PFSK-1 (cell line): Measurements from ENCODE around the gene TRAP1.

Experiments used
- FOXP2 ChIP-seq: optimal IDR thresholded peaks from 2 replicates; pipeline ENCODE3; 2011; ENCODE audit warnings: borderline replicate concordance, control low read depth, inconsistent platforms; ENCODE audit not compliant: insufficient read depth; ENCODE audit errors: extremely low read length, extremely low read depth
- POLR2AphosphoS5 ChIP-seq: IDR thresholded peaks from 2 replicates; pipeline ENCODE4 v1.6.1; 2012; ENCODE audit warnings: low read depth, mild to moderate bottlenecking, control low read depth, low read length, moderate library complexity
- SIN3A ChIP-seq: IDR thresholded peaks from 2 replicates; pipeline ENCODE4 v1.6.1; 2012; ENCODE audit warnings: mild to moderate bottlenecking, low read length, moderate library complexity, borderline replicate concordance; ENCODE audit not compliant: insufficient read depth
- TAF1 ChIP-seq: IDR thresholded peaks from 2 replicates; pipeline ENCODE4 v1.6.1; 2012; ENCODE audit warnings: low read length, control low read depth, borderline replicate concordance; ENCODE audit not compliant: insufficient read depth
- TF ChIP-seq, protein P1 (sequence below), 2 experiments: IDR thresholded peaks; 2 replicates each; pipeline versions ENCODE4 v1.6.1 to v1.8.0; 2011 to 2012; ENCODE audit warnings: low read depth in 2 of 2, low read length in 2 of 2, control low read depth in 1 of 2, inconsistent platforms in 1 of 2, mild to moderate bottlenecking in 1 of 2, moderate library complexity in 1 of 2; ENCODE audit not compliant: insufficient read depth in 1 of 2

Gene TRAP1

DNA sequence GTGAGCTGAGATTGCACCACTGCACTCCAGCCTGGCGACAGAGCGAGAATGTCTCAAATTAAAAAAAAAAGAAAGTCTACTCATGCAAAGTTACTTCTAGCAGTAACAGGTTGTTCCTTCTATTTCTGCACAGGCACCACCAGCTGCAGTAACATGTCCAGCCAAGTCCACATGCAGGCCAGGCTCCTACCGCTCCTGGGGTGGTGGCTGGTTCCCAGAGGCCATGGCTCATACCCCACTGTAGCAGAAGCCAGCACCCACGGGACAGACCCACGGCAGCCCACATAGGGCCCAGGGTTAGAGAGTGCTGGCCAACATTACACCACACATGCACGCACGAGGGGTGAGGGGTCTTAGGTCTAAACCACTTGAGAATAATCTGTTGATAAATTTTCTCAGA lies 26.7 kb upstream of the TRAP1 start:
- TF ChIP-seq FOXP2 (no peak), POLR2AphosphoS5 (no peak), TAF1 (no peak), SIN3A (no peak)
- TF ChIP-seq, protein P1, sequence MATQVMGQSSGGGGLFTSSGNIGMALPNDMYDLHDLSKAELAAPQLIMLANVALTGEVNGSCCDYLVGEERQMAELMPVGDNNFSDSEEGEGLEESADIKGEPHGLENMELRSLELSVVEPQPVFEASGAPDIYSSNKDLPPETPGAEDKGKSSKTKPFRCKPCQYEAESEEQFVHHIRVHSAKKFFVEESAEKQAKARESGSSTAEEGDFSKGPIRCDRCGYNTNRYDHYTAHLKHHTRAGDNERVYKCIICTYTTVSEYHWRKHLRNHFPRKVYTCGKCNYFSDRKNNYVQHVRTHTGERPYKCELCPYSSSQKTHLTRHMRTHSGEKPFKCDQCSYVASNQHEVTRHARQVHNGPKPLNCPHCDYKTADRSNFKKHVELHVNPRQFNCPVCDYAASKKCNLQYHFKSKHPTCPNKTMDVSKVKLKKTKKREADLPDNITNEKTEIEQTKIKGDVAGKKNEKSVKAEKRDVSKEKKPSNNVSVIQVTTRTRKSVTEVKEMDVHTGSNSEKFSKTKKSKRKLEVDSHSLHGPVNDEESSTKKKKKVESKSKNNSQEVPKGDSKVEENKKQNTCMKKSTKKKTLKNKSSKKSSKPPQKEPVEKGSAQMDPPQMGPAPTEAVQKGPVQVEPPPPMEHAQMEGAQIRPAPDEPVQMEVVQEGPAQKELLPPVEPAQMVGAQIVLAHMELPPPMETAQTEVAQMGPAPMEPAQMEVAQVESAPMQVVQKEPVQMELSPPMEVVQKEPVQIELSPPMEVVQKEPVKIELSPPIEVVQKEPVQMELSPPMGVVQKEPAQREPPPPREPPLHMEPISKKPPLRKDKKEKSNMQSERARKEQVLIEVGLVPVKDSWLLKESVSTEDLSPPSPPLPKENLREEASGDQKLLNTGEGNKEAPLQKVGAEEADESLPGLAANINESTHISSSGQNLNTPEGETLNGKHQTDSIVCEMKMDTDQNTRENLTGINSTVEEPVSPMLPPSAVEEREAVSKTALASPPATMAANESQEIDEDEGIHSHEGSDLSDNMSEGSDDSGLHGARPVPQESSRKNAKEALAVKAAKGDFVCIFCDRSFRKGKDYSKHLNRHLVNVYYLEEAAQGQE (IDR thresholded peaks at IDR 0.05; ENCODE audit: insufficient read depth in 1 of 2, low read depth in 2 of 2, low read length in 2 of 2) = no peak

DNA sequence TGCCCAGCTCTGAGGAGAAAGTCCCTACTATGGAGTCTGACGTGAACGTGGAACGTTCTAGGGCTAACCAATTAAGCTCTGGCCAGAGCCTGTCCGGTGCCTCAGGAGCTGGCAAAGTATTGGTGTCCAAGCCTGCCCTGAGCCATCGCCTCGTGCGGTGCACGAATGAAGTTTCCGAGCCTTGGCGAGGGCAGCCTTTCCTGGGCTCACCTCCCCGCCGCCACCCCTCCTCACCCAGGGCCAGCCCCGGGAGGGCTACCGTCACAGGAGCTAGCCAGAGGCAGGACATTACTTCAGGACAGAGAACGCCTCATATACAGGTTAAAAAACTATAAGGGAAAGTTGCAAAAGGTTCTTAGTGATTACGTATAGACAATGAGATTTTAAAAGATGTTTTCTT lies 23.6 kb upstream of the TRAP1 start:
- TF ChIP-seq SIN3A (no peak), FOXP2 (no peak), POLR2AphosphoS5 (no peak), TAF1 (no peak)
- TF ChIP-seq, protein P1 (IDR thresholded peaks at IDR 0.05; ENCODE audit: insufficient read depth in 1 of 2, low read depth in 2 of 2, low read length in 2 of 2) = no peak

DNA sequence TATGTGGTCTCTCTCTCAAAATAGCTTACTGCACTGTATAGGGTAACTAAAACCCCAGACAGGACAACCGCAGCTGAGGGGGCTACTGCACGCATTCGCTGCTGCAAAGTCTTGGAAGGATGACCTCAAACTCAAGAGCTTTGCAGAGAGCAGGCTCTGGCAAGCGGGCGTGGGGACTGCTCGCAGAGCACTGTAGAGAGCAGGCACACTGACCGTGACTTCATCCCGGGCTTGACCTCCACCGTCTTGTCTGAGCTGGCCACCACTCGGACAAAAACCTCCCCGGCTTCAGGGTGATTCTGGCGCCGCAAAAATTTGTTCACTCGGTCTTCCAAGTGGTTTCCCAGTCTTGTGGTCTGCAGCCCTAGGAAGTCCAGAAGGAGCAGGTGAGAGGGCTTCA lies 22.9 kb upstream of the TRAP1 start:
- TF ChIP-seq SIN3A = no peak
- no peak for TF ChIP-seq POLR2AphosphoS5
- TF ChIP-seq, protein P1 (IDR thresholded peaks at IDR 0.05; ENCODE audit: insufficient read depth in 1 of 2, low read depth in 2 of 2, low read length in 2 of 2) = no peak
- no peak for TF ChIP-seq FOXP2
- TF ChIP-seq TAF1 = no peak

DNA sequence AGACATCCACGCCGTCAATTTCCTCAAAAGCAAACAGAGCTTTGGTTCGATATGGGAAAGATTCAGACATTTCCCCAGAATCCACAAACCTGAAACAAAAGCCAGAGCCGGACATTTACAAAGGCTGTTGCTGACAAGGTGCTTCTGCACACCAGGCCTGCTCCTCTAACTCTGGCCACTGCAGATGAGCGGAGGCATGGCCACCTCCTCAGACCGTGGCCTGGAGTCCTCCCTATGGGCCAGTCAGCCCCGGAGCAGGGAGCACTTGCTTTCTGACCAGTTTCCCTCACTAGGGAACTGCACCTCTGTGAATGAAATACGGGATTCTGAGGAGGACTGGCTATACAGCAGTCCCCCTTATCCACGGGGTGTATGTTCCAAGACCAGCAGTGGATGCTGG lies 22.3 kb upstream of the TRAP1 start:
- TF ChIP-seq, protein P1 (IDR thresholded peaks at IDR 0.05; ENCODE audit: insufficient read depth in 1 of 2, low read depth in 2 of 2, low read length in 2 of 2) = no peak
- TF ChIP-seq SIN3A (no peak), POLR2AphosphoS5 (no peak), TAF1 (no peak), FOXP2 (no peak)

DNA sequence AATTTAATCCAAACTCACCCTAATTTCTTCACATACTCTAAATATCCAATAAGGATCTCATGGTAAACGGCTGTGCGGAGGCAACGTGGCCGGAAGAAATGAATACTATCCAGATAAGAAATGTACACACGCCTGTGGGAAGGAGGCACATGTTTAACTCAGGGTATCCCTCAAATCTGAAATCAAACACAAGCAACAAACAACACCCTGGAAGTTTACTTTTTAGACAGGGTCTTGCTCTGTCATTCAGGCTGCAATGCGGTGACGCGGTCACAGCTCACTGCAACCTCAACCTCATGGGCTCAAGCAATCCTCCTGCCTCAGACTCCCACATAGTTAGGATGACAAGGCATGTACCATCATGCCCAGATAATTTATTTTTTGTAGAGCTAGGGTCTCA lies 21.2 kb upstream of the TRAP1 start:
- no peak for TF ChIP-seq FOXP2
- TF ChIP-seq POLR2AphosphoS5 = no peak
- no peak for TF ChIP-seq SIN3A
- TF ChIP-seq, protein P1 (IDR thresholded peaks at IDR 0.05; ENCODE audit: insufficient read depth in 1 of 2, low read depth in 2 of 2, low read length in 2 of 2) = no peak
- no peak for TF ChIP-seq TAF1
